PC-3 (cell line): Measurements from ENCODE around the gene PPP2R3B. TPM values are rescaled to one million over a fixed set of nuclear protein-coding genes. Genes with fewer than 3 reads are reported as not detected.

ENCODE experiments used
- ATAC-seq: fragments of 200-7000 bp; cut with Tn5 transposase; 2 replicates; pipeline ENCODE4 v1.9.1; 2020; ENCODE audit warnings: mild to moderate bottlenecking, moderate library complexity
- BruUV-seq: library from RNA; stranded (reverse); fragments of 400-500 nt; replicated peaks from 2 replicates; lab custom pipeline; 2021; lab: Mats Ljungman, UMichigan
- CTCF ChIA-PET: fragments of 300-600 bp; sonication (Branson Sonifier 250); formaldehyde crosslinking; loops from one replicate; lab custom pipeline; 2022; ENCODE audit warnings: antibody characterized with exemption; lab: Charles Lee
- POLR2A ChIA-PET: fragments of 300-600 bp; sonication (Branson Sonifier 250); formaldehyde crosslinking; loops from one replicate; lab custom pipeline; 2022; ENCODE audit warnings: antibody characterized with exemption; ENCODE audit not compliant: unreplicated experiment; lab: Charles Lee
- DNase-seq: peaks from one replicate; pipeline ENCODE4 v3.0.0-alpha.2; 2015
- H2AFZ ChIP-seq: fragments of 300-600 bp; sonication (generic); 2 replicates; pipeline ENCODE4 v1.6.0; 2016; ENCODE audit warnings: antibody characterized with exemption, low read length
- H3F3A ChIP-seq: fragments of 300-600 bp; sonication (generic); one replicate; pipeline ENCODE4 v1.6.0; 2017; ENCODE audit warnings: antibody characterized with exemption, low read length, control low read depth, mild to moderate bottlenecking; ENCODE audit not compliant: unreplicated experiment
- H3K27ac ChIP-seq: fragments of 300-600 bp; sonication (generic); 2 replicates; pipeline ENCODE4 v1.5.1; 2016; ENCODE audit warnings: mild to moderate bottlenecking, low read length
- H3K27me3 ChIP-seq: fragments of 300-600 bp; sonication (generic); 2 replicates; pipeline ENCODE4 v1.6.1; 2016; ENCODE audit warnings: low read length, mixed read lengths
- H3K36me3 ChIP-seq: fragments of 300-600 bp; sonication (generic); 2 replicates; pipeline ENCODE4 v1.6.1; 2016; ENCODE audit warnings: low read depth, mixed run types, low read length, mixed read lengths
- H3K4me1 ChIP-seq: fragments of 300-600 bp; sonication (generic); 2 replicates; pipeline ENCODE4 v1.5.1; 2016; ENCODE audit warnings: low read length; ENCODE audit not compliant: insufficient read depth
- H3K4me2 ChIP-seq: fragments of 300-600 bp; sonication (generic); 2 replicates; pipeline ENCODE4 v1.6.0; 2016; ENCODE audit warnings: low read length
- H3K4me3 ChIP-seq: fragments of 300-600 bp; sonication (generic); 2 replicates; pipeline ENCODE4 v1.5.1; 2016; ENCODE audit warnings: mild to moderate bottlenecking, low read length, mixed read lengths
- H3K79me2 ChIP-seq: fragments of 300-600 bp; sonication (generic); 2 replicates; pipeline ENCODE4 v1.6.1; 2017; ENCODE audit warnings: low read length, mixed read lengths
- H3K9ac ChIP-seq: fragments of 300-600 bp; sonication (generic); 2 replicates; pipeline ENCODE4 v1.6.0; 2016; ENCODE audit warnings: mild to moderate bottlenecking, low read length
- H3K9me2 ChIP-seq: fragments of 300-600 bp; sonication (generic); replicated peaks from 2 replicates; pipeline ENCODE4 v1.6.1; 2016; ENCODE audit warnings: mixed run types, low read length, mixed read lengths
- H3K9me3 ChIP-seq: fragments of 300-600 bp; sonication (generic); 2 replicates; pipeline ENCODE4 v1.6.1; 2016; ENCODE audit warnings: low read length, mixed read lengths
- H4K20me1 ChIP-seq: fragments of 300-600 bp; sonication (generic); 2 replicates; pipeline ENCODE4 v1.6.1; 2016; ENCODE audit warnings: low read length, mixed read lengths
- CTCF ChIP-seq: fragments of 300-600 bp; sonication (generic); conservative IDR thresholded peaks from 2 replicates; pipeline ENCODE4 v1.5.1; 2017; ENCODE audit warnings: antibody characterized with exemption, low read depth, mild to moderate bottlenecking, low read length
- EZH2 ChIP-seq: fragments of 300-600 bp; sonication (generic); IDR thresholded peaks from one replicate; pipeline ENCODE4 v1.6.1; 2017; ENCODE audit warnings: antibody characterized with exemption, mild to moderate bottlenecking, low read length; ENCODE audit not compliant: unreplicated experiment
- EZH2phosphoT487 ChIP-seq: fragments of 300-600 bp; sonication (generic); IDR thresholded peaks from 2 replicates; pipeline ENCODE4 v1.6.1; 2018; ENCODE audit warnings: mild to moderate bottlenecking, antibody characterized with exemption, low read length, borderline replicate concordance
- intact Hi-C: fragments of 100-400 bp; cut with micrococcal nuclease; formaldehyde crosslinking; loops from 2 replicates; pipeline ENCODE4 v1.9.0; 2023
- total RNA-seq: library from RNA; depleted of rRNA; stranded (reverse); fragments of >200 nt; gene quantifications from 2 replicates; pipeline ENCODE4 v1.2.3, GENCODE V29; 2014

Gene PPP2R3B
- total RNA-seq, 1 experiment from 2014 or later, result 35.4 TPM

- ChIA-PET CTCF (no interaction called here), POLR2A (no interaction called here)
- no peaks in the 10 kb centered on the region for H3K9me3 ChIP-seq
- TF ChIP-seq EZH2, result no peak
- no peak for TF ChIP-seq CTCF
- TF ChIP-seq EZH2phosphoT487, result no peak
- no peaks in the 10 kb centered on the region for H3K79me2 ChIP-seq
- no peak overlapping the region for H3K27ac ChIP-seq
- no peak for DNase-seq
- H3K27me3 ChIP-seq, result no peaks in the 10 kb centered on the region
- H3K4me3 ChIP-seq, result no peak overlapping the region
- no peaks in the 10 kb centered on the region for H4K20me1 ChIP-seq
- no peak overlapping the region for H2AFZ ChIP-seq
- H3K36me3 ChIP-seq, result no peaks in the 10 kb centered on the region
- 0 out of 2 replicates have a peak, but pooled peaks cover 4% of the 10 kb centered on the region for H3K4me1 ChIP-seq
- H3K4me2 ChIP-seq, result no peak overlapping the region
- no peaks in the 10 kb centered on the region for H3K9me2 ChIP-seq
- no peaks in the 10 kb centered on the region for H3F3A ChIP-seq
- no peak for ATAC-seq
- no TSS peak for BruUV-seq
- no peak overlapping the region for H3K9ac ChIP-seq
- intact Hi-C loops, result loop anchor here (5.0 kb wide), 1 partner anchor 34 kb away; the partner anchor contains the start of gene PLCXD1
Observed at GRCh38 chrX:316351-317325, 70.1 kb downstream of the PPP2R3B start.

- no peaks in the 10 kb centered on the region for H3K9me3 ChIP-seq
- BruUV-seq, result no TSS peak
- ATAC-seq, result no peak
Observed at GRCh38 chrX:314781-315595, 71.7 kb downstream of the PPP2R3B start.

GRCh38 chrX:314049-314448, 72.7 kb downstream of the PPP2R3B start:
- Histone ChIP-seq H2AFZ (no peak overlapping the region), H3K4me2 (no peak overlapping the region), H3K79me2 (no peaks in the 10 kb centered on the region), H3K27ac (no peak overlapping the region), H3K4me1 (no peaks in the 10 kb centered on the region), H3F3A (no peaks in the 10 kb centered on the region), H3K4me3 (no peak overlapping the region), H3K27me3 (no peaks in the 10 kb centered on the region), H3K36me3 (0 out of 2 replicates have a peak, but pooled peaks cover 1% of the 10 kb centered on the region), H3K9me3 (no peaks in the 10 kb centered on the region), H4K20me1 (no peaks in the 10 kb centered on the region), H3K9me2 (no peaks in the 10 kb centered on the region), H3K9ac (no peak overlapping the region)
- ChIA-PET POLR2A (no interaction called here), CTCF (no interaction called here)
- DNase-seq (no peak), ATAC-seq (no peak)
- intact Hi-C loops, result no loop called here
- no TSS peak for BruUV-seq
- TF ChIP-seq EZH2phosphoT487 (no peak), EZH2 (no peak), CTCF (no peak)

More at GRCh38 chrX:314781-315595, 71.7 kb downstream of the PPP2R3B start:
- H3K4me2 ChIP-seq, result no peak overlapping the region
- H3K27ac ChIP-seq, result no peak overlapping the region
- H3K4me1 ChIP-seq, result no peaks in the 10 kb centered on the region
- H3F3A ChIP-seq, result no peaks in the 10 kb centered on the region
- intact Hi-C loops, result loop anchor here (5.0 kb wide), 1 partner anchor 33 kb away; the partner anchor contains the start of gene PLCXD1
- no peaks in the 10 kb centered on the region for H3K27me3 ChIP-seq
- CTCF ChIA-PET, result no interaction called here
- H3K36me3 ChIP-seq, result no peaks in the 10 kb centered on the region
- no peaks in the 10 kb centered on the region for H4K20me1 ChIP-seq
- H3K4me3 ChIP-seq, result no peak overlapping the region
- H3K9ac ChIP-seq, result no peak overlapping the region
- TF ChIP-seq EZH2phosphoT487 (no peak), EZH2 (no peak)
- H3K9me2 ChIP-seq, result no peaks in the 10 kb centered on the region
- POLR2A ChIA-PET, result no interaction called here
- H3K79me2 ChIP-seq, result no peaks in the 10 kb centered on the region
- H2AFZ ChIP-seq, result no peak overlapping the region
- DNase-seq, result no peak
